ENCODE measurements around the gene SLC16A12.
"Not testable (repeated sequence)": the region's sequence is repeated elsewhere in the genome, so short reads cannot be mapped to it uniquely, and the experiment has no call there.

DNA sequence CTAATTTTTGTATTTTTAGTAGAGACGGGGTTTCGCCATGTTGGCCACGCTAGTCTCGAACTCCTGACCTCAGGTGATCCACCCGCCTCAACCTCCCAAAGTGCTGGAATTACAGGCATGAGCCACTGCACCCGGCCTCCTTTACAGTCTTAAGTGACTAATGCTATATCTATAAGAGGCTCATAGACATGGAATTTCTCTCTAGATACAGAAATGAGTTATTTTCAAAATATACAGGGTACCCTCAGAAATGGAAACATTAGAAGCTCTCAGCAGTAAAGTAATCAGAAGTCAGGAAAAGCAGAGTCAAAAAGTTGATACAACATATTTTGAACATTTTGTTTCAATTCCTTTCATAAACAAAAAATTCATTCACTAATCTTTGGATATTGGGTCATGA is 5.7 kb downstream of the SLC16A12 start:
- TF ChIP-seq, protein P1, sequence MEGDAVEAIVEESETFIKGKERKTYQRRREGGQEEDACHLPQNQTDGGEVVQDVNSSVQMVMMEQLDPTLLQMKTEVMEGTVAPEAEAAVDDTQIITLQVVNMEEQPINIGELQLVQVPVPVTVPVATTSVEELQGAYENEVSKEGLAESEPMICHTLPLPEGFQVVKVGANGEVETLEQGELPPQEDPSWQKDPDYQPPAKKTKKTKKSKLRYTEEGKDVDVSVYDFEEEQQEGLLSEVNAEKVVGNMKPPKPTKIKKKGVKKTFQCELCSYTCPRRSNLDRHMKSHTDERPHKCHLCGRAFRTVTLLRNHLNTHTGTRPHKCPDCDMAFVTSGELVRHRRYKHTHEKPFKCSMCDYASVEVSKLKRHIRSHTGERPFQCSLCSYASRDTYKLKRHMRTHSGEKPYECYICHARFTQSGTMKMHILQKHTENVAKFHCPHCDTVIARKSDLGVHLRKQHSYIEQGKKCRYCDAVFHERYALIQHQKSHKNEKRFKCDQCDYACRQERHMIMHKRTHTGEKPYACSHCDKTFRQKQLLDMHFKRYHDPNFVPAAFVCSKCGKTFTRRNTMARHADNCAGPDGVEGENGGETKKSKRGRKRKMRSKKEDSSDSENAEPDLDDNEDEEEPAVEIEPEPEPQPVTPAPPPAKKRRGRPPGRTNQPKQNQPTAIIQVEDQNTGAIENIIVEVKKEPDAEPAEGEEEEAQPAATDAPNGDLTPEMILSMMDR (IDR thresholded peaks at IDR 0.05) = not testable (repeated sequence)
- not testable (repeated sequence) for TF ChIP-seq POLR2A (IDR thresholded peaks at IDR 0.05)
